Measurements from ENCODE around the gene LAD1. TPM values are rescaled to one million over a fixed set of nuclear protein-coding genes. Genes with fewer than 3 reads are reported as not detected.

The LAD1 gene
- total RNA-seq, 1 donor = not detected

DNA sequence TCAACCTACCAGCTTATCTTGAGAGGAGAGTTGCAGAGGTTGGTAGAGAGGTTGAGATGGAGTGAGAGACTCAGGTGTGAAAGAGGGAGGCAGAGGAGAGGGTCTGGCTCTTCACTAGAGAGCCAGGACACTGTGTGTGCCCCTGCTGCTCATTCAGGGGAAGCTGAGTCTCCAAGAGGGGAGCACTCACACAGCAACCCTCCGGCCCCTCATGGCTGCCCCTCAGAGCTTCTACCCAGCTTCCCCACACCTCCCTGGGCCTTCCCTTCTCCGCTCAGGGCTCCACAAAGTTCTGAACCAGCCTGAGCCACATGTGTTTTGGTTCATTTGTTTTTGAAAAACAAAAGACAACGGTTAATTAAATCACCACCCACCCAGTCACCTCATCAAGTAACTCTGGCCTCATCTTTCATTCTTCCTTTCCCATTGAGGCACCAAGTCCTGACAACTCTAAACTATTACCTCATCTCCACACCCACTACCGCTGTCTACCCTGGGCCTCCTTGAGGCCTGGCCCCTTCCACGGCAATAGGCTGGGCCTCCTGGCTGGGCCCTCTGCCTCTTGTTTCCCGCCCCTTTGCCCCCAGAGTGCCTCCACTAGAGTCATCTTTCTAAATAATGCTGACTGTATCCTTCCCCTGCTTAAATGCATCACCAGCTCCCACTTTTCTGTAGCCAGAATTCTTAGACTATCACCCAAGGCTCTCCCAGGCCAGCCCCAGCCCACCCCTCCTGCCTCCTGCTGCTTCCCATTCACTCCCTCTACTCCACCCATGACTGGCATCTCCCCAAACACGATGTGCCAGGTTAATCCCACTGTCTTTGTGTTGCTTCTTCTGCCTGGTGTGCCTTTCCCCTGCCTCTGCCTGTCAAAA lies 54.7 kb downstream of the LAD1 start:
- no peak overlapping the region for H3K4me3 ChIP-seq (ENCODE audit: low read length)
- peaks cover 6% of the 10 kb centered on the region for H3K27me3 ChIP-seq (ENCODE audit: insufficient read depth, low read length)
- H3K4me1 ChIP-seq (ENCODE audit: insufficient read depth, low read length) = no peaks in the 10 kb centered on the region
- H3K9me3 ChIP-seq (ENCODE audit: low read depth, low read length) = no peaks in the 10 kb centered on the region

DNA sequence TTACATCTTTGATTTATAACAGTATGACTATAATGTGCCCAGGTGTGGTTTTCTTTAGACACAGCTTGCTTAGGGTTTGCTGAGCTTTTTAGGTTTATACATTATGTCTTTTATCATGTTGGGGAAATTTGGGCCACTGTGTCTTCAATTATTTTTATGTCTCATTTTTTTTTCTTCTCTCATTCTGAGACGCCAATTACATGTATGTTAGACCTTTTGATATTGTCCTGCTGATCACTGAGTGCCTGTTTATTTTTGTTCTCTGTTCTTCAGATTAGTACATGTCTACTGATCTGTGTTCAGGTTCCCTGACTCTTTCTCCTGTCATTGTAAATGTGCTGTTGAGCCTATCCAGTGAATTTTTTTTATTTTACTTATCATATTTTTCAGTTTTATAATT lies 57.7 kb downstream of the LAD1 start:
- Histone ChIP-seq H3K4me1 (ENCODE audit: insufficient read depth, low read length) (no peaks in the 10 kb centered on the region), H3K4me3 (ENCODE audit: low read length) (no peak overlapping the region), H3K27me3 (ENCODE audit: insufficient read depth, low read length) (peaks cover 6% of the 10 kb centered on the region), H3K9me3 (ENCODE audit: low read depth, low read length) (no peaks in the 10 kb centered on the region)

DNA sequence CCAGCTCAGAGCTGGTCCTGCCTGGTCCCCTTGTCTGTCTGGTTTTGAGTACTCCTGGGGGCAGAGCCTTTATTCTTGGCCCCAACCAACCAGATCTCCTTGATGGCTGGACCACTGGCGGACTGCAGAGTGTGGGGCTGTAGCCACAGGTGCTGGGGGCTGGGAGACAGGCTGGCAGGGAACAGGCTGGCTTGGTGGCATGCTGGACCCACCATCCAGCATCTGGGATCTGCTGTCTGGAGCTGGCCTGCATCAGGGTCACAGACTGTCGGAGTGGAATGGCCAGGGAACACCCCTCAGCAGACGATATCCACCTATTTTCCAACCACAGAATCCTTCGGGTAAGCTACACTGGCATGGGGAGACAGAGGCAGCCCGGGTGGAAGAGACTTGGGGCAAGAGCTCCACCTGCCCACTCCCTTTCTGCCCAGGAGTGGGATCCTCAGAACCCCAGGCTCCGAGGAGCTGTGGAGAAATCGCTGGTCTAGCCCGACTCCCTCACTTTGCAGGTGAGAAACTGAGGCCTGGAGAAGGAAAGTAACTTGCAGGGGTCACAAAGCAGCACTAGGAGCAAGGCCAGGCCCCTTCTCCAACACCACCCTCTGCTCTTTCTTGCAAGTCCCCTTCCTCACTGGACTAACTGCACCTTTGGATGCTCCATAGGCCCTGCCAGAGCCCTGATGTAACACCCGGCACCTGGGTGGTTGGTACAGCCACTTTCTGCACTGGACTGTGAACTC lies 62.2 kb downstream of the LAD1 start:
- Histone ChIP-seq H3K4me1 (ENCODE audit: insufficient read depth, low read length) (no peaks in the 10 kb centered on the region), H3K9me3 (ENCODE audit: low read depth, low read length) (no peaks in the 10 kb centered on the region), H3K27me3 (ENCODE audit: insufficient read depth, low read length) (peaks cover 3% of the 10 kb centered on the region), H3K4me3 (ENCODE audit: low read length) (no peak overlapping the region)

DNA sequence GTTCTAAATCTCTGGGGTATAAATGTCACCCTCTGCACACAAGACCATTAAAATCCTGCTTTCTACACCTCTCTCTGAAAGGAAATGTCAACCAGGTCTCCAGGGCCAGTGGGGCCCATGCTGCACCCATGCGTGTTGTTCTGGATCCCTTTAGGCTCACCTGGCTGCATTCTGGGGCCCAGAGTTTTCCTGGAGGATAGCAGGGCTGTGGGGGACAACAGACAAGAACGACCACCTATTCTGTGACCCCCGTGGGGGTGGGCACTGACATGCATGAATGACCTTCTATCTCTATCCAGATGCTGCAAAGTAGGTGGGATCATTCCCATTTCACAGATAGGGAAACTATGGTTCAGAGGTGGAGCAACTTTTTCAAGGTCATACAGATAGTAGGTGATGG lies 63.2 kb downstream of the LAD1 start:
- Histone ChIP-seq H3K27me3 (ENCODE audit: insufficient read depth, low read length) (peaks cover under 1% of the 10 kb centered on the region), H3K4me1 (ENCODE audit: insufficient read depth, low read length) (no peaks in the 10 kb centered on the region), H3K4me3 (ENCODE audit: low read length) (no peak overlapping the region), H3K9me3 (ENCODE audit: low read depth, low read length) (no peaks in the 10 kb centered on the region)

DNA sequence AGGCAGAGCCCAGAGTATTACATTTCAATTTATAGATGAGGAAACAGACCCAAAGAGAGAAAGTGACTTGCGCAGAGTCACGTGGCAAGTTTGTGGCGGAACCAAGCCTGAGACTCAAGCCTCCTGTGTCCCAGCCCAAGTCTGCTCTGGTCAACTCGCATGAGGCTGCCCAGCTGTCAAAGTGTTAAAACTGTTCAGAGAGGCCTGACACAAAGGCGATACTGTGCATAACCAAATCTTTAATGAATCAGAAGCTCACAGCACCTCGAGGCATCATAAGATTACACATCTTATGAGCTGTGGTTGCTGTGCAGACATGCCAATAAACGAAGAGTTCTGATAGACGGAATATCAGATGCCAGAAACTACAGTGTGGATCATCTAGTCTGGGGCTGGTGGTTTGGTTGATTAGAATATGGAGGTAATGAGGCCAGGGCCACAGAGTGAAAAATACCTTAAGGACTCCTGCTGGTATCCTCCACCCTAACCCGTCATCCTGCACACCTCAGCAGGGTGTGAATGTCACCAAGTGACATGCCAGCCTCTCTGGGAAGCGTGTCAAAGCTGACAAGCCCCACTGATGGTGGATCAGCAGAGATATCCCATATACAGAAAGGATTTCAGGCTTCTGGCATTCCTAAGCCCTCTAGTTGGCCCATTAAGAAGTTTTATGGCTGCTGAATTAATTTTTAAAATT lies 63.8 kb downstream of the LAD1 start:
- no peaks in the 10 kb centered on the region for H3K4me1 ChIP-seq (ENCODE audit: insufficient read depth, low read length)
- H3K27me3 ChIP-seq (ENCODE audit: insufficient read depth, low read length) = no peaks in the 10 kb centered on the region
- no peak overlapping the region for H3K4me3 ChIP-seq (ENCODE audit: low read length)
- no peaks in the 10 kb centered on the region for H3K9me3 ChIP-seq (ENCODE audit: low read depth, low read length)

DNA sequence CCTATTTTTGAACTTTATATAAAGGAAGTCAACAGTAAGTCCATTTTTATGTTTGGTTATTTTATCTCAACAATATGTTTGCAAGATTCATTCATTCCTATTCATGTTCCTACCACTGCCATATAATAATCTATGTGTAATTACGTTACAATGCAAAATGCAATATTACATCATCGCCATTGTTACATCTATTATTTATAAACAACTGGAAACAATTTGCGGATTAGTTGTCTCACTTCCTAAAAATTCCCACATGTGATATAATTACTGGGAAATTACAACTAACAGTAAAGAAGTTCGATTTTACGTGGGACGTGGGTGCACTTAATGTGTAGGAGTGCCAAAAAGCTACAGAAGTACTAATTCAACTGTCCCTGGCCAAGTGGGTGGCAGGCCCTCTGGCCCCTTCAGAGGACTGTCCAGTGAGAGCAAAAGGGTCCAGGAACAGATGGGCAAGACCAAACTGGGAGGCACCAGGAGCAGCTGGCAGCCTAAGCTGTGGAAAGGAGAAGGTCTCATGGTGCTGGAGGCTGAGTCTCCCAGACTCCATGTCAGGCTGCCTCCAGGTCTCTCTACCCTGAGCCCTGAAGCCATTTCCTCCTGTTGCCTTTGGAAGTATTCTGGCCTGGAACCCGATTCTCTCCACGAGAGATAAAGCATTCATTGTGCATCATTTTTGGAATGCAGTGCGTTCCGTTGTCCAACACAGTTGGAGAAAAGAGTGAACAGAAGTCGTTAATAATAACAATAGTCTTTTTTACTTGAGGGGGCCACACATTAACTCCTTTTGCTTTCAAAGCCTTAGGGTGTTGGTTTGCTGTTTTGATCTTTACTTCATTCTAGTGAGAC lies 64.6 kb downstream of the LAD1 start:
- H3K27me3 ChIP-seq (ENCODE audit: insufficient read depth, low read length) = no peaks in the 10 kb centered on the region
- H3K9me3 ChIP-seq (ENCODE audit: low read depth, low read length) = no peaks in the 10 kb centered on the region
- no peak overlapping the region for H3K4me3 ChIP-seq (ENCODE audit: low read length)
- H3K4me1 ChIP-seq (ENCODE audit: insufficient read depth, low read length) = no peaks in the 10 kb centered on the region

DNA sequence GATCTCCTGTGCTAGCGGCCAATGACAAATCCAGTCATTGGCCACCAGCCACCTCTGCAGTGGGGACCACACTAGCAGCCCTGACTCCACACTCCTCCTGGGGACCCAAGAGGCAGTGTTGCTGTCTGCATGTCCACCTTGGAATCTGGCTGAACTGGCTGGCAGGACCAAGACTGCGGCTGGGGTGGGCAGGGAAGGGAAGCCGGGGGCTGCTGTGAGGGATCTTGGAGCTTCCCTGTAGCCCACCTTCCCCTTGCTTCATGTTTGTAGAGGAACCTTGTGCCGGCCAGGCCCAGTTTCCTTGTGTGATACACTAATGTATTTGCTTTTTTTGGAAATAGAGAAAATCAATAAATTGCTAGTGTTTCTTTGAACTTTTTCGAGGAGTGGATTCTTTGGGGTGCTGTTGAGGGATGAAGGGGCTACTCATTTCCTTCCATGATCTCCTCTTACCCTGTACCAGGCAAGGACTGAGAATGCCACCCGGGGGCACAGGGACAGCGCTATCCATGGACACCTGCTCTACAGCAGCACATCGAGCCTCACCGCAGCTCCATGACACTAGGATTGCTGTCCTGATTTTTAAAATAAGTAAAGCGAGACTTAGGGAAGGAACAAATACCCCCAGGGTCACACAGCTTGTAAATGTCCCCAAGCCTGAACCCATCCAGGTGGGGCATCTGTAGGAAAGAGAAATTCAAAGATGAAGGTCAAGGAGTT lies 66.3 kb downstream of the LAD1 start:
- Histone ChIP-seq H3K4me1 (ENCODE audit: insufficient read depth, low read length) (no peaks in the 10 kb centered on the region), H3K4me3 (ENCODE audit: low read length) (no peak overlapping the region), H3K27me3 (ENCODE audit: insufficient read depth, low read length) (no peaks in the 10 kb centered on the region), H3K9me3 (ENCODE audit: low read depth, low read length) (no peaks in the 10 kb centered on the region)

DNA sequence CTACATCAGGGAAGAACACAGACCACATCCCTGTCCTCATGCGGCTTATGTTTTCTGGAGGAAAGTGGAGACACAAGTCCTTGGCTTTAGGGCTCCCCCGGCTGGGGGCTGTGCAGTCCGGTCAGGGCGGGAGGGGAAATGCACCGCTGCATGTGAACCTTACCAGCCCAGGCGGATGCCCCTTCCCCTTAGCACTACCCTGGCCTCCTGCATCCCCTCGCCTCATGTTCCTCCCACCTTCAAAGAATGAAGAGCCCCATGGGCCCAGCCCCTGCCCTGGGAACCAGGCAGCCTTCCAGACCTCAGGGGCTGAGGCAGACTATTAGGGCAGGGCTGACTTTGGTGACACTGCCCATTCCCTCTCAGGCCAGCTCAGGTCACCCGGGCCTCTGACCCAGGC lies 67.1 kb downstream of the LAD1 start:
- Histone ChIP-seq H3K4me1 (ENCODE audit: insufficient read depth, low read length) (no peaks in the 10 kb centered on the region), H3K27me3 (ENCODE audit: insufficient read depth, low read length) (no peaks in the 10 kb centered on the region), H3K4me3 (ENCODE audit: low read length) (no peak overlapping the region), H3K9me3 (ENCODE audit: low read depth, low read length) (no peaks in the 10 kb centered on the region)

DNA sequence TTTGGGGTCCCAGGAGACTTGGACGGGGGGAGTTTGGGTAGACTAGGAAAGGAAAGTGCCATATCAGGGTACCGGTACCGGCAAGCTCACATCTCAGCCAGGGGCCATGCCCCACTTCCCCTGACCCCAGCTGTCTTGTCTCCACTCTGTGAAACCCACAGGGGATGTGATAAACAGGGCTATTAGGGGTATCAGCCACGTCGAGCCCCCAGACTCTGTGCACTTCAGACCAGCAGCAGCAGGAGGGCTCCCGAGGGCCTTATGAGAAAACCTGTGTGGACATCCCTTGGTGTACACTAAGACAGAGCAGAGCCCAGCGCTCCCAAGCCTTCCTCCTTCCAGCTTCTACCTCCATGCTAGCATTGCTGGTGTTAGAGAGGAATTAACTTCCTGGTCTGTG lies 68.0 kb downstream of the LAD1 start:
- Histone ChIP-seq H3K4me1 (ENCODE audit: insufficient read depth, low read length) (no peaks in the 10 kb centered on the region), H3K4me3 (ENCODE audit: low read length) (no peak overlapping the region), H3K27me3 (ENCODE audit: insufficient read depth, low read length) (no peaks in the 10 kb centered on the region), H3K9me3 (ENCODE audit: low read depth, low read length) (no peaks in the 10 kb centered on the region)

Other genes with a start within 250 kb of the LAD1 start
- 11.1 TPM for gene TMEM9, start 244.8 kb downstream of the LAD1 start, total RNA-seq
- under 0.01 TPM for gene IGFN1, start 208.5 kb downstream of the LAD1 start, total RNA-seq
- not detected for gene PKP1, start 115.8 kb downstream of the LAD1 start, total RNA-seq
- gene TNNT2, start 21.6 kb downstream of the LAD1 start, total RNA-seq = 0.10 TPM
- gene TNNI1, start 22.4 kb upstream of the LAD1 start, total RNA-seq = not detected
- gene PHLDA3, start 69.9 kb upstream of the LAD1 start, total RNA-seq = 0.31 TPM
- gene CSRP1, start 107.8 kb upstream of the LAD1 start, total RNA-seq = 41.2 TPM
- gene NAV1, start 139.8 kb upstream of the LAD1 start, total RNA-seq = 1.5 TPM

Measured in mononuclear cell (primary cell).